GM13977 (cell line): ENCODE results near the gene SLC16A10.

Experiments used
- DNase-seq: peaks from one replicate; pipeline ENCODE4 v3.0.0; 2012; ENCODE audit warnings: low spot score
- CTCF ChIP-seq: IDR thresholded peaks from 2 replicates; pipeline ENCODE4 v1.5.1; 2012; ENCODE audit warnings: mild to moderate bottlenecking, control low read depth; ENCODE audit not compliant: insufficient read depth; ENCODE audit errors: extremely low read depth, missing control alignments
- in situ Hi-C: fragments of 300-500 bp; cut with MboI; formaldehyde crosslinking; loops from one replicate; pipeline ENCODE4 v1.12.0; 2022; ENCODE audit warnings: low sequenced_read_pairs, low pct_unique_long_range_greater_than_20kb, mixed read lengths, inconsistent platforms; ENCODE audit not compliant: unreplicated experiment

Gene SLC16A10

DNA sequence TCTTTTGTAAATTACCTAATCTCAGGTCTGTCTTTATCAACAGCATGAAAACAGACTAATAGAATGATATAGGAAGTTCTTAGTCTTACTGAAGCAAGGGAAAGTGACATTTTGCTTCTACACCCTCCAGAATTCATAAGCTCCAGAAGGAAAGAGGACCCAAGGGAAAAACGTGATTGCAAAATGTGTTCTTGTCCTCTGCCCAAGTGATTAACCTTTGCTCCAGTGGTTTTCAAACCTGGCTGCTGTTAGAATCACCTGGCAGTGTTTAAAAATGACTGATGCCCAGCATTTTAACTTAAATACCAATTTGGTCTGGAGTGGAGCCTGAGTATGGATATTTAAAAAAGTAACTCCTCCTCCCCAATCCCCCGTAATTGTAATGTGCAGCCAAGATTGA lies 191.4 kb downstream of the SLC16A10 start:
- in situ Hi-C loops = no loop called here
- TF ChIP-seq CTCF = no peak

GRCh38 chr6:111280445-111280955 lies 193.2 kb downstream of the SLC16A10 start:
- no peak for DNase-seq
- in situ Hi-C loops = no loop called here
- no peak for TF ChIP-seq CTCF

More for the DNA sequence above, 191.4 kb downstream of the SLC16A10 start:
- DNase-seq = no peak
